Left colon (tissue), 2 donors: ENCODE data around the gene NDFIP1. TPM values are rescaled to one million over a fixed set of nuclear protein-coding genes. Genes with fewer than 3 reads are reported as not detected.
A peak's percentile ranks its signal among the peaks of the same experiment; 100 is the strongest.
"Not testable (repeated sequence)": the region's sequence is repeated elsewhere in the genome, so short reads cannot be mapped to it uniquely, and the experiment has no call there.

ENCODE experiments used
- ATAC-seq: fragments of 200-7000 bp; cut with Tn5 transposase; one replicate; pipeline ENCODE4 v1.9.1; 2020; ENCODE audit warnings: mild to moderate bottlenecking, moderate library complexity
- DNase-seq, 2 donors: peaks; one replicate each; pipeline ENCODE4 v3.0.0-alpha.2; 2020
- intact Hi-C, 2 donors: fragments of 100-400 bp; cut with DNase I in 1 of 2; cut with micrococcal nuclease in 1 of 2; formaldehyde crosslinking; loops; one replicate each; pipeline versions ENCODE4 v1.11.2 to v1.14.0; 2022; cut with DNase I, micrococcal nuclease
- total RNA-seq, 2 donors: library from RNA; stranded (reverse); fragmentation: NEBNext Ultra II Directional; extraction: Animal tissue kit (Norgen Biotek cat#: 25700); gene quantifications; one replicate each; pipeline ENCODE4 v1.2.1, GENCODE V29; 2021
- donor health status: DM: no; HTN: no; CAD: no.
- donor health status: DM: yes; HTN: yes; CAD: no.

The NDFIP1 gene
- total RNA-seq, 2 donors from 2014 or later, result 54.8 to 57.8 TPM

DNA sequence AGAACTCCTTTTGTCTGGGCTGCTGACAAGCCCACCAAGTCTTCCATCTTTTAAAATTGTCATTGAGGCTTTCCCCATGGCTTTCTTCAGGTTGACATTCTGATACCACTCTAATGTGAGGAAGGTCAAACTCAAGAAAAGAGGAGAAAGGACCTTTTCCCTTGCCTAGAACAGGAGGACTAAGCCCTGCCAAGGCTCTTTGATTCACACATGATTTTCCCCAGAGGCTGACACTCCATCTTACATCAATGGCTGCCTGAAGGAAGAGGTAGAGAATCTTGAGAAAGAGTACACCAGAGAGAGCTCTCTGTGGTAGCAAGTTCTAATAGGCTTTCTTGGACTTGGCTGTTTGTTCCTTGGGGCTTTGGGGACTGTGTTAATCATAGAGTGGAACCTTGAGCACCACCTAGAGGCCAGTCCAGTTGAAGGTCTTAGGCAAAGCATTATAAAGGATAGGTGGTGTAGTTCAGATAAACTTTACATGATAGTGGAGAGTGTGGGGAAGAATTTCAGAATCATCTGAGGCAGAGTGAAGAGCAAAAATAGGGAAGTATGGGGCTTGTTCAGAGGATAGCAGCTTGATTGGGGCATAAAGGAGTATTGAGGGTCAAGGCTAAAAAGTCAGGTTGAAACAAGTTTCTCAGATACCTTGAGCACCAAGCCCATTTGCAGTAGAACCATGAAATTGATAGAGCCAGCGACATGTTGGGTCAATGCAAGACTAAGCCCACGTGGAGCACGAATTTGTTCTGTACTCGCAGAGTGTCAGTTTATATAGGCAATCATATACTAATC, 36.7 kb downstream of the NDFIP1 start:
- ATAC-seq (peak; percentile 90), DNase-seq (peak; percentile 37 to 79)
- intact Hi-C loops, result loop anchor here in 1 of 2 donors (10.0 kb wide), 1 partner anchor 151 kb away; no protein-coding TSS in a partner anchor

DNA sequence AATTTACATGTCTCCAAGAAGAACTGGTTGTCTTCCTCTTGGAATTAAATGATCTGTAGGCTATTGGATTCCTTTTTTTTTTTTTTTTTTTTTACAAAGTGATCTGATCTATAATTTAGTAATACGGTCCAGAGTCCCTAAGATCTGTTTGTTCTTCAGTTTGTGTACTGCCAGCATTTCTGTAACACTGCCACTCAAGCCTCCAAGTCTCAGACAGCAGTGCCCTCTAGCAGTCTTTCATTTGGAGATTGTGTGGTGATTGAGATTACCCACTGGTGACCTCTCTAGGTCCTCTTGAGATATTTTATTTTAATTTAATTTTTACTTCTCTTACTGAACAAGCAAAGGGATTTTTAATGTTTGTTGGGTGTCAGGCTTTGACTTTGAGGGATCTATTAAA, 40.8 kb downstream of the NDFIP1 start:
- DNase-seq (no peak), ATAC-seq (no peak)
- intact Hi-C loops, result loop anchor here in 1 of 2 donors (10.0 kb wide), 1 partner anchor 155 kb away; no protein-coding TSS in a partner anchor

DNA sequence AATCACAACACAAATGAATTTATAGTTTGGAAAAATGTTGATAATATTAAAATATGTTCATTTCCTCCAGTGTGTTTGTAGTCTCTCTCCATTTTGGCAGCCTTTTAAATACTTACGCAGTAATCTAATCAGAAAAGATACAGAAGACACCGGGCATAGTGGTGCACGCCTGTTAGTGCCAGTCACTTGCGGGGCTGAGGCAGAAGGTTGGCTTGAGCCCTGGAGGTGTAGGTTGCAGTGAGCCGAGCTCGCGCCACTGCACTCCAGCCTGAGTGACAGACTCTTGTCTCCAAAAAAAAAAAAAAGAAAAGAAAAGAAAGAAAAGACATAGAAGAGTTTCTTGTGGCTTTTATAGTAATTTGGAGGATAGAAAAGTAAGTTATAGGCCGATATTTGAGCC, 41.9 kb downstream of the NDFIP1 start:
- ATAC-seq, result no peak
- intact Hi-C loops, result loop anchor here (5.0 kb wide), 1 partner anchor 397 kb away; no protein-coding TSS in a partner anchor
- DNase-seq, result no peak

DNA sequence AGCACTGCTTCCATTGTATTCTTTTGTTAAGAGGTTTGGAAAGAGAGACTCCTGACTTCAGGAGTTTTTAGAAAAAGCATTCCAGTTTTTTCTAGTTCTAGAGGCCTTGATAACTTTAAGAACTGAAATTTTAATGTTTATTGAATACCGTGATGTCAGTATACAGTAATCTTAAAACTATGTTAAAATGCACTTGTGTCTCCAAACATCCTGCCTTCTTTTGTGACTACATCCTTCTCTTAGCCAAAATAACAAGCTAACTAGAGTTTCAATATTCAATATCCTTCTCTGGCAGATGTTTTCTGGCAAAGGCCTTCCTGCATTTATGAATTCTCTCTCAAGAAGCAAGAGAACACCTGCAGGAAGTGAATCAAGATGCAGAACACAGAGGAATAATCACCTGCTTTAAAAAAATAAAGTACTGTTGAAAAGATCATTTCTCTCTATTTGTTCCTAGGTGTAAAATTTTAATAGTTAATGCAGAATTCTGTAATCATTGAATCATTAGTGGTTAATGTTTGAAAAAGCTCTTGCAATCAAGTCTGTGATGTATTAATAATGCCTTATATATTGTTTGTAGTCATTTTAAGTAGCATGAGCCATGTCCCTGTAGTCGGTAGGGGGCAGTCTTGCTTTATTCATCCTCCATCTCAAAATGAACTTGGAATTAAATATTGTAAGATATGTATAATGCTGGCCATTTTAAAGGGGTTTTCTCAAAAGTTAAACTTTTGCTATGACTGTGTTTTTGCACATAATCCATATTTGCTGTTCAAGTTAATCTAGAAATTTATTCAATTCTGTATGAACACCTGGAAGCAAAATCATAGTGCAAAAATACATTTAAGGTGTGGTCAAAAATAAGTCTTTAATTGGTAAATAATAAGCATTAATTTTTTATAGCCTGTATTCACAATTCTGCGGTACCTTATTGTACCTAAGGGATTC, 43.1 kb downstream of the NDFIP1 start:
- intact Hi-C loops, result loop anchor here (5.0 kb wide), 1 partner anchor 396 kb away; no protein-coding TSS in a partner anchor
- ATAC-seq (peak; percentile 75), DNase-seq (peak in 1 of 2 donors; percentile 59)

DNA sequence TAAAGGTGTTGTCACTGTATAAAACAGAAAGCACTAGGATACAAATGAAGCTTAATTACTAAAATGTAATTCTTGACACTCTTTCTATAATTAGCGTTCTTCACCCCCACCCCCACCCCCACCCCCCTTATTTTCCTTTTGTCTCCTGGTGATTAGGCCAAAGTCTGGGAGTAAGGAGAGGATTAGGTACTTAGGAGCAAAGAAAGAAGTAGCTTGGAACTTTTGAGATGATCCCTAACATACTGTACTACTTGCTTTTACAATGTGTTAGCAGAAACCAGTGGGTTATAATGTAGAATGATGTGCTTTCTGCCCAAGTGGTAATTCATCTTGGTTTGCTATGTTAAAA, 43.8 kb downstream of the NDFIP1 start:
- ATAC-seq, result peak; percentile 64
- intact Hi-C loops, result loop anchor here (5.0 kb wide), 1 partner anchor 395 kb away; no protein-coding TSS in a partner anchor
- no peak for DNase-seq

DNA sequence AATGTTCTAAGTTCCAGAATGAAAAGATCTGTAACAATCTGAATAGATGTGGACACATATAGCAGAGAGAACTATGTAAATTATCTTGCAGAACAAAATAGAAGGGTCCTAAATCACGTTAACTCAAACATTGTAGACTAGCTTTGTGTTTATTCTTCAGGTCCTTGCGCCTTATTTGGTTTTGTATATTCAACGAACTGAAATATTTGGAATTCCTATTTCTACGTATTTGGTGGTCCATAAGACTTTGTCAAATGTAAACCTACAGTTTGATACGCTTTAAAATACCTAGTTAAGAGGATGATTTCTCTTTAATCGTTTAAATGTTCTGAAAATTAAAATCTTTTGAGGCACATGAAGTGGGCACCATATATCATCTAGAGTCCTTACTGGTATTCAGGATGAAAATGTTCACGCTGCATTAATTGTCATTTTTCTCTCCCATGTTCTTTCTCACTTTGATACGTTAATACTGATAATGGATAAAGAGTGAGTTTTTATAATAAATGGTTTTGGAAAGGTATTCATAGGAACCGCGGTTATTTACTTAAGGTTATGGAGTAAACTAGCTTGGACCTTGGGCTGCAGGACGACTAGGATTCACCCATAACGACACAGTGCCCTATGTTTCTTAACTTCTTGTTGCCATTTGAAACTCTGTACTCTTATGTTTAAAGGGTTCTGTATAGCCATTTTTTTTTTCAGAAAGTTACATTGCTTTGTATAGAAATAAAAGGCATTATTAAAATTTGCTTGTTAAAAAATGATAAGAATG, 45.3 kb downstream of the NDFIP1 start:
- intact Hi-C loops, result loop anchor here (5.0 kb wide), 1 partner anchor 393 kb away; no protein-coding TSS in a partner anchor
- ATAC-seq (no peak), DNase-seq (no peak)

DNA sequence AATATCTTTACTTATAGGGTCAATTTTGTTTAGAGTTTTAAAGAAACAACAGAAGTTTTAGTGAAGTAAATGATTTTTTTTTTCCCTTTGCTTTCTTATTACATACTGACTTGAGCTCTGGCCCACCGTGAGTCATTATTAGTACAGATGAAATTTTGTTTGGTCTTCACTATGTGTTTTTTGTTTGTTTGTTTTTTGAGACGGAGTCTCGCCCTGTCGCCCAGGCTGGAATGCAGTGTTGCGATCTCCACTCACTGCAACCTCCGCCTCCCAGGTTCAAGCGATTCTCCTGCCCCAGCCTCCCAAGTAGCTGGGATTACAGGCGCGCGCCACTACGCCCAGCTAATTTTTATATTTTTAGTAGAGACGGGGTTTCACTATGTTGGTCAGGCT, 45.9 kb downstream of the NDFIP1 start:
- not testable (repeated sequence) for ATAC-seq, DNase-seq
- intact Hi-C loops, result loop anchor here (5.0 kb wide), 1 partner anchor 393 kb away; no protein-coding TSS in a partner anchor

DNA sequence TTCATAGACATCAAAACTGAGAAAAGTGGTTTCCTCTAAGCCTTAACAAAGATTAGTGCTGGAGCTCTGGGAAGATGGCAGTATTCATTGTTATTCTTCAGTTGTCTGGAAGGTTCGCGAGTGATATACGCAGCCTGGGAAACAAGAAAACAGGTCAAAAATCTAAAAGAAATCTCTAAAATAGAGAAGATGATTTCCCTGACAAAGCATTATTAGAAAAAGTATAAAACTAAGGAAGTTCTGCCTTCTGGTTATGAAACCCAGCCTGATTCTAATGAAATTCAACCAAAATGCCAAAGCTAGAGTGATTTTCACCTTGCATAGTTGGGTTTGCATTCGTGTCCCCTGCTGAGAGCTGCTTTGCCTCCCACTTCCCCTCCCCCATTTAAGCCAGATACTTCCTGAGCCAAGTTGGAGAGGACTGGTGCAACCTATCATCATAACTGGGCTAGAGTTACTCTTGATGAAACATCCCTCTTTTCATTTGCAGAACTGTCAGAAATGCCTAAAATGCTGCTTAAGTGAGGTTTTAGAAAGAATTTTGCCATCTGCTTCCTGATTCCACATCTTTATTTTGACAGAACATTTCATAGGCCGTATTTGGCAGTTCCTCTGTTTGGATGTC, 48.4 kb downstream of the NDFIP1 start:
- DNase-seq (no peak), ATAC-seq (no peak)
- intact Hi-C loops, result no loop called here

DNA sequence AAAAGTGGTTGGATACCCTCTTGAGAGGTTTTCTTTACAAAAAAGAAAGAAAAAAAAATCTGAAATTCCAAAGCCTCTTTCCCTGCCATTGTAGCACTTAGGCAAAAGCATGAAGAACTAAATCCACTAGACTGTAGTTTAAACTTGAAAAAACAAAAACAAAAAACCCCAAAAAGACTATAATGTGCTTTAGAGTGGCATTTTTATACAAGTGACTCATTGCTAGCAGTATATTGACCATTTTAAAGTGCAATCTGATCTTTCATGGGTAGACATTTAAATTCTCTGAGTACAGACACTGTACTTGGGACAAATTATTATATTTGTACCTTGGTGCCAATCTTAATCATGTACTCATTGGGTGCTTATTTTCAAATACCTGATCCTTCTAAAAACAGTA, 50.8 kb downstream of the NDFIP1 start:
- ATAC-seq (no peak), DNase-seq (no peak)
- intact Hi-C loops, result no loop called here

DNA sequence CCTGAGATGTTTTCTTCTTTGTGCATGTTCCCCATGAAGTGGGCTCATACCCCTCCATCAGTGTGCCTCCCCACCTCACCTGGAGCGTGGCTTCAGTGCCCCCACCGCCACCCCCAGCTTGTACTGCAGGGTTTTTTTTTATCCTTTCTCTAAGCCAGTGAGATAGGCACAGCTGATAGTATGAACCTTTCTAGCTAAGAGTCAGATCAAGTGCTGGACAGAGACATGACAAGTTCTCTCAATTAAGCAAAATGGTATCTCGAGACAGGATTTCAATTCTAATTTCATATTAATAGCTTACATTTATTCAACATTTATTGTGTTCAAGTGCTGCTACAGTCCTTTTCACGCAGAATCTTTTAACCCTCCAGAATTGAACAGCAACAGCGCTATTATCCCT, 55.7 kb downstream of the NDFIP1 start:
- intact Hi-C loops, result no loop called here
- no peak for ATAC-seq
- DNase-seq, result no peak

DNA sequence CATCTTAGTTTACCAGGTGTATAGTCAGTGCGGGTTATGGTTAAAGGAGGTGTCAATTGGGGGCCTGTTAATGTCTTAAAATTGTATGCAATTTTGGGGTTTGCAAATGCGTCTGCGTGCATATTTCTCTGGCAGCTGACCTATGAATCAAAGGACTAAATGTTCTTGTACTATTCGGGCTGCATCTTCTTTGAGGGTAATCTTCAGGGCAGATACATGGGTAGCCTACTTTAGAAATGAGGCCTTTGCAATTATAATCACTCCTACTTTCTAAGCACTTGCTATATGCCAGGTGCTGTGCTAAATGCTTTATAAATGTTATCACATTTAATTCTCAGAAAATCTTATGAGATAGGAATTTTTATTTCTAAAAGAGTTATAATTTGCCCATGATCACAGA, 58.2 kb downstream of the NDFIP1 start:
- intact Hi-C loops, result no loop called here
- ATAC-seq (no peak), DNase-seq (no peak)

DNA sequence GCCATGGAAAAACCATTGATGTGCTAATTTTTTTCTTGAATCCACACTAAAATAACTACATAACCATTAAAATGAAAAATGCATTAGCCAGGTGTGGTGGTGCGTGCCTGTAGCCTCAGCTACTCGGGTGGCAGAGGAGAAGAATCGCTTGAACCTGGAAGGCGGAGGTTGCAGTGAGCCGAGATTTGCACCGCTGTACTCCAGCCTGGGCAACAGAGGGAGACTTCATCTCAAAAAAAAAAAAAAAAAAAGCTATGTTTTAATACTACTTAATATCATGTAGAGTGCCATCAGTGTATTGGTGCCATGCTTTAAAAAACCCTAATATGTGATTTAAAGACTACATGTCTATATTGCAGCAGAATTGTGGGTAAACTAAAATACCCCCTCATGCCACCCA, 58.9 kb downstream of the NDFIP1 start:
- ATAC-seq, result no peak
- intact Hi-C loops, result no loop called here

DNA sequence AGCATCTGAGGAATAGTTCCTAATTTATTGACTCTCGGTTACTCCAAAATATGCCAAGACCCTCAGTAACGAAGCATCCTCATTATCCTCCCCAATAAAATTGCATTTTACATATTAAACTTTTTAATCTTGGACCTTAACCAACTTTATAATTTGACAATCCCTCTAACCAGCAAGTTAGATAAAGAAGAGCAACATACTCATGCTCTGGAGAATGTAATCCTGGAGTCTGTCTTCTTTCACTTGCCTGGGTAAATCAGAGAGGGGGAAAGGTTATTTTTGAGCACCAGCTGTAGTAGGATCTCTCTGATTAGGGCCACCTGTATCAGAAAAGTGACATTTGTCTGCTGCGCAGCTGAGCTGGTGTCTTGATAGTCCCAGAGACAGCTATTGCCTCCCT, 59.8 kb downstream of the NDFIP1 start:
- ATAC-seq, result no peak
- intact Hi-C loops, result no loop called here
- no peak for DNase-seq

More for the DNA sequence above, 58.9 kb downstream of the NDFIP1 start:
- DNase-seq, result no peak

DNA sequence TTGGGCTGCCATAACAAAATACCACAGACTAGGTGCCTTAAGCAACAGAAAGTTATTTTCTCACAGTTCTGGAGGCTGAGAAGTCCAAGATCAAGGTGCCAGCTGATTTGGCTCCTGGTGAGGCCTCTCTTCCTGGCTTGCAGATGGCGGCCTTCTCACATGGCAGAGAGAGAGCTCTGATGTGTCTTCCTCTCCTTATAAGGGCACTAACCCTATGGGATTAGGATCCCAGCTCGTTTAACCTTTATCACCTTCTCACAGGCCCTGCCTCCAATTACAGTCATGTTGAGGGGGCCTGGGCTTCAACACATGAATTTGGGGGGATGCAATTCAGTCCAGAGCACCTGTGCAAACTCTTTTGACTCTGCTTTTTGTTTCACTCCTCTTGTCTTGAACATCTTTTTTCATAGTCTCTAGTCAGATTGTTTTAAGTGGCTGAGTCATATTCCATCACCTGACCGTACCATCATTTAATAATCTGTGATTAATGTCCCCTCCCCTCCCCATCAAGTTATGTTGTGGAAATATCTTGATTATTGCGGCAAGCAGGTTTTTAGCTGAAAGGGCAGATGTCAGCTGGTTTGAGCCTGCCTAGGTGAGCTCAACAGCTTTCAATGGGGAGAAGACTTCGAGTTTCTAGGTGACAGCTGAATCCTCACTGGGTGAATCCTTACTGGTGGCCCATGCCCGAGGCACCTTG, 61.8 kb downstream of the NDFIP1 start:
- DNase-seq (no peak), ATAC-seq (no peak)
- intact Hi-C loops, result no loop called here

DNA sequence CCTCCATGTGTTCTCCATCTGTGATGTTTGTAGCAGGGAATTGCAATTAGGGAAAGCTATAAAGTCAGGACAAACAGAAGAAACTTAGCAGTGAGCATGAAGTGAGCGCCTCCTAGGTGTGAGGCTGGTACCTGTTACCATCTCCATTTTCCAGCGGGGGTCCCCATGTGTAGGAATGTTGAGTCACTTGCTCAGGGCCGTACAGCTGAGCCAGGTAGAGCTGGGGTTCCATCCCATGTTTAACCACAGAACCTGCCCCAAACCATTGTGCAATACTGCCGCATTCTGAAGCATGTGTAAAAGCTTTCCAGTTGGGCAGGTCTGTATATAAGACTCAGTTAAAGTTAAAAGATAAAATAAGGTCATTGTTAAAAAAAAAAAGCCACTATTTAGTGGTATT, 62.7 kb downstream of the NDFIP1 start:
- intact Hi-C loops, result no loop called here
- ATAC-seq (no peak), DNase-seq (no peak)

DNA sequence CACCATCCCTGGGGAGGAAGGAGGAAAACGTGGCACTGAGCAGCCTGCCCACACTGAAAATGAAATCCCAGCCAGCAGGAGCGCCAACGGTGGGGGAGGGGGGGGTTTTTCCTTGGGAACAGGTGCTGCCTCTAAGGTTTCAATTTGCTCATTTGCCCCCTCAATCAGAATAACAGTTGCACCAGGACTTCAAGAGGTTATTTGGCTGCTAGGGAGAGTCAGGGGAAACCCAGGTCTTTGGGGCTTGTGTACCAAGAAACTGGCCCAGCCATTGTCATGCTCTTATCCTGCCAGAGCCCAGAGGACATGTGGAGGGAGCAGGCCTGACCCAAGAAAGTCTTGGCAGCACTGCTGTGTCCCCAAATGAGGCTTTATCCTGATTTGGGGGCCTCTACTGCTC, 66.5 kb downstream of the NDFIP1 start:
- DNase-seq (no peak), ATAC-seq (no peak)
- intact Hi-C loops, result no loop called here

DNA sequence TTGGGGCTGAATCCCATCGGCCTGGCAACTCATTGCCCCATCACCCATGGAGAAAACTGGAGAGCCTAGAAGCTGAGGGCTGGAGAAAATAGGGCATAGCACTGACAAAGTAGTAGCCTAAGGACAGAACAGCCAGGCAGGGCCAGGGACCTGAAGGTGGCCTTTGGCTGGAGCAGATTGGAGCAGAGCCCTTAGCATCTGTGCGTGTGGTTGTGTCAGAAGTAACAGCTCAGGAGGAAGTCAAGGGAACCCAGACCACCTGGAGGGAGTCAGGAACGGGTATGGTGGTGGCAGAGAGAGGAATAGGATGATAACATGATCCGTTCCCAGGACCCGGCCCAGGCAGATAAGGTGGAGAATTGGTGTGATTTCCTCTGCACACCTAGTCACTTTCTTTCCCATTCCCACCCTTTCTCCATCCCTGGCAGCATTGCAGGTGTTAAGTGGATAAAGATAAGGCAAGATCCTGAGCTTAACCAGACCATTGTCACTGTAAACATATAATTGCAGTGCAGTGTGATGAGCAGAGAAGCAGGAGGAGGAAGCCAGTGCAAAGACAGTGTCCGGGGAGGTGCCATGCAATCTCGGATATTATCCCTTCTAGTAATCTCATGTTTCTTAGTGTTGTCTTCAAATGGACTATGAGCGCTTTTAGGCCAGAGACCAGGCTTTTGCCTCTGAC, 67.0 kb downstream of the NDFIP1 start:
- no peak for DNase-seq
- no peak for ATAC-seq
- intact Hi-C loops, result no loop called here
